GM18951 (cell line): ENCODE data around the gene NTHL1.
"Not testable (repeated sequence)": the region's sequence is repeated elsewhere in the genome, so short reads cannot be mapped to it uniquely, and the experiment has no call there.

Experiments
- POLR2A ChIP-seq: IDR thresholded peaks from 4 replicates; pipeline ENCODE4 v1.6.1; 2011; ENCODE audit warnings: mild to moderate bottlenecking; ENCODE audit not compliant: insufficient read length, insufficient read depth; ENCODE audit errors: extremely low read depth
- in situ Hi-C: fragments of 300-500 bp; cut with MboI; formaldehyde crosslinking; loops from one replicate; pipeline ENCODE4 v1.12.0; 2022; ENCODE audit warnings: low sequenced_read_pairs, mixed read lengths, inconsistent platforms; ENCODE audit not compliant: unreplicated experiment

The NTHL1 gene

DNA sequence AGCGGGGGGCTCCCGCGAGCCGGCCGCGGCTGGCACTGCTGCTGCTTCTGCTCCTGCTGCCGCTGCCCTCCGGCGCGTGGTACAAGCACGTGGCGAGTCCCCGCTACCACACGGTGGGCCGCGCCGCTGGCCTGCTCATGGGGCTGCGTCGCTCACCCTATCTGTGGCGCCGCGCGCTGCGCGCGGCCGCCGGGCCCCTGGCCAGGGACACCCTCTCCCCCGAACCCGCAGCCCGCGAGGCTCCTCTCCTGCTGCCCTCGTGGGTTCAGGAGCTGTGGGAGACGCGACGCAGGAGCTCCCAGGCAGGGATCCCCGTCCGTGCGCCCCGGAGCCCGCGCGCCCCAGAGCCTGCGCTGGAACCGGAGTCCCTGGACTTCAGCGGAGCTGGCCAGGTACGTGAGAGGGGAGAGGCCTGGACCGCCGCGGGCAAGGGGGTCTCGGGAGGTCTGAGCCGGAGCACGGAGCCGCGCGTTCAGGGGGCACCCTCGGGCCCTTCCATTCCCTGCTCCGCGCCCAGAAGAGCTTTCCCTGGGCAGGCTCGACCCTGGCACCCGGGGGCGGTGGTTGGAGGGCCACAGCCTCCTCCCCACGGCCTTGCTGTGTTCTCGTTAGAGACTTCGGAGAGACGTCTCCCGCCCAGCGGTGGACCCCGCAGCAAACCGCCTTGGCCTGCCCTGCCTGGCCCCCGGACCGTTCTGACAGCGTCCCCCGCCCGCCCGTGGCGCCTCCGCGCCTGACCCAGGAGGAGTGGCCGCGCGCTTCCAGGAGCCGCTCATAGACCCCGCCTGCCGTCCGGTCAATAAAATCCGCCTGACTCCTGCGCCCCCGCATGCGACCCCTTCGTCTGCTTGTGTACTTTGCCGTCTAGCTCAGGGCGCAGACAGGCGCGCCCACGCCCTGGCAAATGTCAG lies 27.5 kb downstream of the NTHL1 start:
- TF ChIP-seq POLR2A: no peak
- in situ Hi-C loops: loop anchor here (5.0 kb wide), 1 partner anchor 122 kb away; no protein-coding TSS in a partner anchor

DNA sequence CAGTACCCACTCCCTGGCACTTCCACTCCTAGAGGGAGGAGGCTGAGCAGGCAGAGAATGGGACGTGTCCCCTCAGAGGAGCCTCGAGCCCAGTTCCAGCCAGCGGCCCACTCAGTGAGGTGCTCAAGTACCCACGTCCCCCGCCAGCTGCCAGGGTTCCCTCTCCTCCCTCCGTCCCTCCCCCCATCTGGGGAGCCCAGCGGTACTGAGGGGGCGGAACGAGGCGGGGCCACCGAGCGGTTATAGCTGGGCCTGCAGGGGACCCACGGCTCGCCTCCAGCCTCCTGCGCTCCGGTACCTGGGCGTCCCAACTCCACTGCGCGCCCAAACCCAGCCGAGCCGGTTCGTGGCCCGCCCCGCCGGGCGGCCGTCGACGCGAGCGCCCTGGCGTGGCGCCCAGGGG lies 28.1 kb downstream of the NTHL1 start, which contains the start of gene NPW:
NPW (plus strand) TSS at position 268 of the 403 bp plus-strand sequence.
- in situ Hi-C loops: no loop called here
- TF ChIP-seq POLR2A: no peak

DNA sequence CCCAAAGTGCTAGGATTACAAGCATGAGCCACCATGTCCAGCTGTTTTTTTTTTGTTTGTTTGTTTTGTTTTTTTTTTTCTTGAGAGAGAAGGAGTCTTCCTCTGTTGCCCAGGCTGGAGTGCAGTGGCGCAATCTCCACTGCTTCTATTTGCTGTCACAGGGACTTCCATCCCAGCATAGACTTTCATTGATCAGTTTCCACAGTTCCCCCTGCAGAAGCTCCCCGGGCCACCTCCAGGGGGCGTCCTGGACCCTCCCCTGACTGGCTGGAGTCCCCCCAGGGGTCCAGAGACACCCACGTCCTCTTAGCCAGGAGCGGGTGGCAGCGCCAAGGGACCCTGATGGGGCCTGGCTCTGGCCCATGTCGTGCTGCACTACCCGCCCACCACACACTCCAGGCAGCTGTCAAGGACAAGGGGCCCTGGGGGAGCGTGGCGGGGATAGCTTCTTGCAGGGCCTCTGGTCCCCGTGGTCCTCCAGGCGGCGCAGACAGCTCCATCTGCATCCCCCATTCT lies 31.2 kb downstream of the NTHL1 start:
- TF ChIP-seq POLR2A: no peak
- in situ Hi-C loops: no loop called here

DNA sequence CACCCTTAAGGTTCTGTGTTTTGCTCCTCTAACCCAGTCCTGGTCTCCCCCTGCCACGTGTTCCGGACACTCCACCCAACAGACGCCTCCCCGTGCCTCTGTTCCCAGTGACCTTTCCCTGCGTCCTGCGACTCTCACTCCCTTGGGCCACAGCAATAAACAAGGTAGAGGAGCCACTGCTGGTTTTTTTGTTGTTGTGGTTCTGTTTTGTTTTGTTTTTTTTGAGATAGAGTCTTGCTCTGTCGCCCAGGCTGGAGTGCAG lies 31.8 kb downstream of the NTHL1 start:
- in situ Hi-C loops: no loop called here
- TF ChIP-seq POLR2A: no peak

DNA sequence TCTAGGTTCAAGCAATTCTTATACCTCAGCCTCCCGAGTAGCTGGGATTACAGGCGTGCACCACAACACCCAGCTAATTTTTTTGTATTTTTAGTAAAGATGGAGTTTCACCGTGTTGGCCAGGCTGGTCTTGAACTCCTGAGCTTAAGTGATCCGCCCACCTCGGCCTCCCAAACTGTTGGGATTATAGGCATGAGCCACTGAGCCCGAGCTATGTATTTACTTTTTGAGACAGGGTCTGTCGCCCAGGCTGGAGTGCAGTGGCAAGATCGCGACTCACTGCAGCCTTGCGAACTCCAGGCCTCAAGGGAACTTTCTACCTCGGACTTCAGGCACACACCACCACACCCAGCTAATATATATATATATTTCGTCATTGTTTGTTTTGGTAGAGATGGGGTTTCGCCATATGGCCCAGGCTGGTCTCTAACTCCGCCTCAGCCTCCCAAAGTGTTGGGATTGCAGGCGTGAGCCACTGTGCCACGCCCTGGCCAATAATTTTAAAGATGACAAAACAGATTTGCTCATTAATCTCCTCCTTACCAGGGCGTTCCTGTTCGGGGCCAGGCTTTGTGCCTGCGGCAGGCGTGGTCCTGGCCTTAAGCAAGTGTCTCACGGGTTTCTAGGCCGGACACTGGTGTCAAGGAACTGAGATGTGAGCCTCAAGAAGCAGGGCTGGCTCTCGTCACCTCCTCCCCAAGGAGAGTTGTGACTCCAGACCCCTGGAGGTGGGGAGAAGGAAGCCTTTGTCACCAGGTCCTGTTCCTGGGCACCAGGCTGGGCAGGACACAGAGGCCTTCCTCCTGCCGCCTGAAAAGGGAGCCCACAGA lies 32.3 kb downstream of the NTHL1 start:
- no peak for TF ChIP-seq POLR2A
- in situ Hi-C loops: no loop called here

DNA sequence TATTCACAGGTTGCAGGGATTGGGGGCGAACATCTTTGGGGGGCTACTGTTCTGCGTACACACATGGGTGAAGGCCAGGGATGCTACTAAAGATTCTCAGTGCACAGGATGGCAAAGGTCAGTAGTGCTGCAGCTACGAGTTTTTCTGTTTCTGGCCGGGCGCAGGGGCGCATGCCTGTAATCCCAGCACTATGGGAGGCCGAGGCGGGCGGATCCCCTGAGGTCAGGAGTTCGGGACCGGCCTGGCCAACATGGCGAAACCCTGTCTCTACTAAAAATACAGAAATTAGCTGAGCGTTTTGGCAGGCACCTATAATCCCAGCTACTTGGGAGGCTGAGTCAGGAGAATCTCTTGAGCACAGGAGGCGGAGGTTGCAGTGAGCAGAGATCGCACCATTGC lies 34.1 kb downstream of the NTHL1 start:
- in situ Hi-C loops: no loop called here
- no peak for TF ChIP-seq POLR2A

DNA sequence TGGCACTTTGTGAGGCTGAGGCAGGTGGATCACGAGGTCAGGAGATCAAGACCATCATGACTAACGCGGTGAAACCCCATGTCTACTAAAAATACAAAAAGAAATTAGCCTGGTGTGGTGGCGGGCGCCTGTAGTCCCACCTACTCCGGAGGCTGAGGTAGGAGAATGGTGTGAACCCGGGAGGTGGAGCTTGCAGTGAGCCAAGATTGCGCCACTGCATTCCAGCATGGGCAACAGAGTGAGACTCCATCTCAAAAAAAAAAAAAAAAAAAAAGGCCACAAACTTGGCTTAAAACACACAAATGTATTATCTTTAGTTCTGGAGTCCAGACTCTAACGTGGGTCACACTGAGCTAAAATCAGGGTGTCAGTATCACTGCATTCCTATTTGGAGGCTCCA lies 35.9 kb downstream of the NTHL1 start:
- in situ Hi-C loops: not testable (repeated sequence)

DNA sequence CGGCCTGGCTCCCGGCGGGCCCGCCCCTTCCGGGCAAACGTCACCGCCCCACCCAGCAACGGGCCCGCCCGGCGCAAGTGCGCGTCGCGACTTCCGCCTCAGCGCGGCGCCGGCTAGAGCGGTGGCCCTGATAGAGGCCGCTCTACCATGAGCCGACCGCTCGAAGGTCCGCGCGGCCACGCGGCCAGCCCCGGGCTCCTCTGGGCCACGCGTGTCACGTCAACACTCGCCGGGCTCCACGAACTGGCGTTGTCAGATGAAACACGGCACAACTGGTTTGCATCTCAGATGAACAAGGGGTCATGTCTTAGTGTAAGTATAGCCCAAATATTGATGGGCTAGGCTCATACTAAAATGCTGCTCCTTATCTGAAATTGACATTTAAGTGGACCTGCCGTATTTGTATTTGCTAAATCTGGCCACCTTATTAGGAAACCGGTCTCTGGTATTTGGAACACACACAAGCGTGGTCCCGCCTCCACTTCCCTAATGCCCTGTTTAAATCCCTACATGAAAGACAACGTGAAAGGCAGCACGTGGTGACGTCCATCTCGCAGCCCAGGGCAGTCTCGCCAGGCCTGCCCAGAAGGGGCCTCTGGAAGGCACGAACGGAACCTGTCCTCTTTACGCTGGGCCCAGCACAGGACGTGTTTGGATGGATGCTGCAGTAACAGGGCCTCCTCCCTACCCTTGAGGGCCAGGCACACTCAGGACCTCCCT lies 37.7 kb downstream of the NTHL1 start, which contains the start of gene ZNF598:
ZNF598 (minus strand) TSS at position 31 of the 720 bp plus-strand sequence.
- in situ Hi-C loops: no loop called here

DNA sequence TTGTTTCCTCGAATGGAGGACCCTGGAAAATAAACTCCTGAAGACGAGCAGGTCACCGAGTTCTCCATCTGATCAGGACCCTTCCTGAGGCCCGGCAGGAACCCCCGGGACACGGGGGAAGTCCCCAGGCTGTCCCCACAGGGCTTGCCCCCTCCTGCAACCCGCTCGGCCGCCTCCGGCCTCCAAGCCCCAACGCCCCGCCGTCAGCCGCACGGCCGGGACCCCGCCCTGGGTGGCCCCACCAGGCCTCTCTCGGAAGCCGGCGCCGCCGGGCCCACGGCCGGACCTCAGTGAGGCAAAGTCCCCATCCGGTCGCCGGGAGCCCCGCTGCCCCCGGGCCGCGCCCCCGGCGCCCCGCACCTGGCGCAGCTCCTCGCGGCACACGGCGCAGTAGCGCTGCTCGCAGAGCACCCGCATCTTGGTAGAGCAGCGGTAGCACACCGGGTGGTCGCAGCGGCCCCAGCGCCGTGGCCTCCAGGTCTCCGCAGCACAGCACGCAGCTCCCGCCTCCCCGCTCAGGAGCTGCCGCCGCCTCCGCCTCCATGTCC lies 38.4 kb downstream of the NTHL1 start:
- in situ Hi-C loops: no loop called here
- no peak for TF ChIP-seq POLR2A

More for the DNA sequence above, 37.7 kb downstream of the NTHL1 start, which contains the start of gene ZNF598:
- TF ChIP-seq POLR2A: peak; percentile 96

DNA sequence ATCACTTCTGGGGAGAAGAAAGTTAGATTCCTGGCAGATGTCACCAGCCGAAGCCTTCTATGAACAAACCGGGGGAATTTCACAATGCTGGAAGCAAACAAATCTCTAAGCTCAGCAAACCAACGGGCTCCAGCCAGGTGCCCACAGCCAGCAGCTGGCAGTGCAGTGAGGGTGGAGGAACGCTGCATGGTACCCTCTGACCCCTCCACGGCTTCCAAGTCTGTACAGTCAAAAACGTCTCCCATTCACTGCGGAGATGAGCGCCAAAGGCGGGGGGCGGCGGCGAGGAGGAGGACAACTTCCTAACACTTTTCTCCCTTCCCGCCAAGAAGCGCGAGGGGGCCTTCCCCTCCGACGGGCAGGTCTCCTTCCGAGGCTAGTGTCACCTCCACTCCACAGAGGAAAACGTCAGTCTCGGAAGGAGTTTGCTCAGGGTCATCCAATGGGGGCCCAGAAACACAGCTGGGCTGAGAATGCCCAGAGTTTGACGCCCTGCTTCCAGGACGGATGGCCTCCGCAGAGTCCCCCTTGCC lies 38.9 kb downstream of the NTHL1 start:
- no peak for TF ChIP-seq POLR2A
- in situ Hi-C loops: no loop called here

DNA sequence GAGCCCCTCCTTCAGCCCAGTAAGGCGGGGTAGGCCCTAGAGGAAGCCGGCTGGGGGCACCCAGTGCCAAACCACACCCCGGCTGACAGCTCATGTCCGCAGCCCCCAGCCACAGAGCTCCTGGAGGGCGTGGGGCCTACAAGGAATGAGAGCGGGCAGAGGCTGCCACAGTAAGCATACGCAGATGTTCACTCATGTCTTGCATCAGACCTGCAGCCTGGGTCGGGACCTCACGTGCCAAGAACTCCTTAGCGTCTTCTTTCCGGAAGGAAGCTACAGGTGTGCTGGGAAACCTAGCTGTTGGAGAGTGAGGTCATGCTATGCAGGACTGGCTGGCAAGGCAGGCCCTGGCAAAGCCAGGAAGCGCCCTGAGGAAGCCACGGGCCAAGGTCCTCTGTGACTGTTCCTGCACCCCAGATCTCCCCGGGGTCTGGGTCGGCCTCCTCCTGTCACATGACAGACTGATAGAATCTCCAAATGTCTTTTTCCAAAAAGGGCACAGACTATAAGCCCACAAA lies 39.6 kb downstream of the NTHL1 start:
- in situ Hi-C loops: no loop called here
- no peak for TF ChIP-seq POLR2A

DNA sequence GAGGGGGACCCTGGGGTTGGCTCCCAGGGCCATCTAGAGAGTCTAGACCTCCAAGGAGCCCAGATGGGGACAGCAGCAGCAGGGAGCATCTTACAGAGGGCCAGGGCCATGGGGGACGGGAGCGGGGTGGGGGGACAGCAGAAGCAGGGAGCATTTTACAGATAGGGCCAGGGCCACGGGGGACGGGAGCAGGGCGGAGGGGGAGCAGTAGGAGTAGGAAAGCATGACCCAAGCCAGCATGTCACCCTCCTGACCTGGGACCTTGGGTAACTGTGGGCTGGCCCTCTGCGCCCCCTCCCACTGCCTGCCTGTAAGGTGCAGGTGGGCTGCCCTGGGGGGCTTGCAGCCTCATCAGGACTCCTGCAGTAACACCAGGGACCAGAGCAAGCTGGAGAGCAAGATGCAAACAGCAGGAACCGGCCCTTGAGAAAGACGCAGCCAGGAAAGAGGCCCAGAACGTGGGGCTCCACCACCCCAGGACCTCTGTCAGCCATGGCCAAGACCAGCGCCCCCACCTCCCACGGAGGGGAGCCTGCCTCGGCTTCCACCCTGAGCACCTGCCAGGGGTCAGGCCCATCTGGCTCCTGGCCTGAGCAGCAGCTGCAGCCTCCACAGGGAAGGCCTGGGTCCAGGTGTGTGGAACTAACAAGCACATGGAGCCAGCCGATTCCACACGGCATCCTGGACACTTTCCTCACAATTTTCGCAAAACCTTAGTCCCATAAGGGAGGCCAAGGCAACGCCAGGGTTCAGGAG lies 40.4 kb downstream of the NTHL1 start:
- no peak for TF ChIP-seq POLR2A
- in situ Hi-C loops: no loop called here
